PFSK-1 (cell line): ENCODE results near the gene NRG3.

Experiments used
- POLR2AphosphoS5 ChIP-seq: IDR thresholded peaks from 2 replicates; pipeline ENCODE4 v1.6.1; 2012; ENCODE audit warnings: low read depth, mild to moderate bottlenecking, control low read depth, low read length, moderate library complexity
- TF ChIP-seq, protein P1 (sequence below), 2 experiments: IDR thresholded peaks; 2 replicates each; pipeline versions ENCODE4 v1.6.1 to v1.8.0; 2011 to 2012; ENCODE audit warnings: low read depth in 2 of 2, low read length in 2 of 2, control low read depth in 1 of 2, inconsistent platforms in 1 of 2, mild to moderate bottlenecking in 1 of 2, moderate library complexity in 1 of 2; ENCODE audit not compliant: insufficient read depth in 1 of 2

DNA sequence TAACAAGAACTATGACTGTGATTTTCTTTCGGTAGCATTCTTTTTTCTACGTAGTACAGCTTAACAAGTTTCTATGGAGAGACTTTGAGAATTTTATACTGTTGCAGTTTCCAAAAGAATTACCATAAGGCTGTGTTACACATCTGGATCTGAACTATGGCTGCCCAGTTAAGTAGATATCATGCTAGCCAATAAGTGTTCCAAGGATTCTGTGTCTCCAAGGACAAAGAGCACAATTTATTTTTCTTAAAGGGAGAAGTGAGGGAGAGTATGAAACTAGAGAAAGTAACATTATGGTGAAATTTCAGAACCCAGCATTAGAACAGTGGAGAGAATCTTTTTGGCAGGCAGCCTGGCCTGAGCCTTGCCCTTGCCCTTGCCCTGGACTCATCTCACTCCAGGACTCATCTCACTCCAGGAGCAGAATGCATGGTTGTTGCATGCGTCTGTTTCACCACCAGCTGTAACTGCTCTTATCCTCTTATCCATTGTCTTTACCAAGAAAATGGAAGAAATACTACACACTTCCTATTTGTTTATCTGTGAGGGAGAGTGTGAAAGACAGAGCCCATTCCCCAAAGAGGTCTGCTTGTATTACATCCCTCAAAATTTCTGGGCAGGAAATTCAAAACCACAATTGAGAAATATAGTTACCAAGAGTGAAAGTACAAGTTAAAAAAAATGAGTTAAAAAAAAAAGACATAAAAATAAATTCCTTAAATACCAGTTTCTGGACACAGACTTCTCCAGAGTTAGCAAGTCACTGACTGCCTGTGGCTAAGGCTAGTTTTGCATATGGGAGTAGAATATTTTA, 1067.5 kb downstream of the NRG3 start:
- no peak for TF ChIP-seq POLR2AphosphoS5
- TF ChIP-seq, protein P1, sequence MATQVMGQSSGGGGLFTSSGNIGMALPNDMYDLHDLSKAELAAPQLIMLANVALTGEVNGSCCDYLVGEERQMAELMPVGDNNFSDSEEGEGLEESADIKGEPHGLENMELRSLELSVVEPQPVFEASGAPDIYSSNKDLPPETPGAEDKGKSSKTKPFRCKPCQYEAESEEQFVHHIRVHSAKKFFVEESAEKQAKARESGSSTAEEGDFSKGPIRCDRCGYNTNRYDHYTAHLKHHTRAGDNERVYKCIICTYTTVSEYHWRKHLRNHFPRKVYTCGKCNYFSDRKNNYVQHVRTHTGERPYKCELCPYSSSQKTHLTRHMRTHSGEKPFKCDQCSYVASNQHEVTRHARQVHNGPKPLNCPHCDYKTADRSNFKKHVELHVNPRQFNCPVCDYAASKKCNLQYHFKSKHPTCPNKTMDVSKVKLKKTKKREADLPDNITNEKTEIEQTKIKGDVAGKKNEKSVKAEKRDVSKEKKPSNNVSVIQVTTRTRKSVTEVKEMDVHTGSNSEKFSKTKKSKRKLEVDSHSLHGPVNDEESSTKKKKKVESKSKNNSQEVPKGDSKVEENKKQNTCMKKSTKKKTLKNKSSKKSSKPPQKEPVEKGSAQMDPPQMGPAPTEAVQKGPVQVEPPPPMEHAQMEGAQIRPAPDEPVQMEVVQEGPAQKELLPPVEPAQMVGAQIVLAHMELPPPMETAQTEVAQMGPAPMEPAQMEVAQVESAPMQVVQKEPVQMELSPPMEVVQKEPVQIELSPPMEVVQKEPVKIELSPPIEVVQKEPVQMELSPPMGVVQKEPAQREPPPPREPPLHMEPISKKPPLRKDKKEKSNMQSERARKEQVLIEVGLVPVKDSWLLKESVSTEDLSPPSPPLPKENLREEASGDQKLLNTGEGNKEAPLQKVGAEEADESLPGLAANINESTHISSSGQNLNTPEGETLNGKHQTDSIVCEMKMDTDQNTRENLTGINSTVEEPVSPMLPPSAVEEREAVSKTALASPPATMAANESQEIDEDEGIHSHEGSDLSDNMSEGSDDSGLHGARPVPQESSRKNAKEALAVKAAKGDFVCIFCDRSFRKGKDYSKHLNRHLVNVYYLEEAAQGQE (IDR thresholded peaks at IDR 0.05; ENCODE audit: insufficient read depth in 1 of 2, low read depth in 2 of 2, low read length in 2 of 2), result no peak
